ENCODE measurements around the gene RSKR. TPM values are rescaled to one million over a fixed set of nuclear protein-coding genes. Genes with fewer than 3 reads are reported as not detected.

Gene RSKR
- total RNA-seq, 5 donors from 2014 or later (not counting 1 experiment from before 2014, with no cell fraction given): 14.2 to 26.1 (median 21.9) TPM

Other genes with a start within 250 kb of the RSKR start
- not detected for gene SEBOX, start 249.0 kb downstream of the RSKR start, total RNA-seq
- 1 to 10 TPM in 3 of 5 donors, under 1 TPM in 2; 0.50 to 1.9 (median 1.2) TPM for gene VTN, start 243.9 kb downstream of the RSKR start, total RNA-seq
- gene SARM1, start 242.5 kb downstream of the RSKR start, total RNA-seq: 10 to 100 TPM; 26.0 to 42.3 (median 37.9) TPM
- gene SLC46A1, start 208.0 kb downstream of the RSKR start, total RNA-seq: 1 to 10 TPM in 4 of 5 donors, under 1 TPM in 1; 0.93 to 2.7 (median 2.5) TPM
- not detected for gene SLC13A2, start 140.5 kb downstream of the RSKR start, total RNA-seq
- gene FOXN1, start 107.8 kb downstream of the RSKR start, total RNA-seq: not detected
- gene UNC119, start 61.6 kb downstream of the RSKR start, total RNA-seq: 10 to 100 TPM; 37.7 to 51.7 (median 44.5) TPM
- 10 to 100 TPM; 54.9 to 63.0 (median 60.9) TPM for gene PIGS, start 42.7 kb downstream of the RSKR start, total RNA-seq
- 10 to 100 TPM; 27.0 to 31.0 (median 28.4) TPM for gene ALDOC, start 37.3 kb downstream of the RSKR start, total RNA-seq
- 10 to 100 TPM in 3 of 5 donors, 1 to 10 TPM in 2; 7.7 to 26.5 (median 10.3) TPM for gene SPAG5, start 15.2 kb downstream of the RSKR start, total RNA-seq
- gene BLTP2, start 31.0 kb upstream of the RSKR start, total RNA-seq: 100 to 1,000 TPM; 129 to 156 (median 138) TPM
- gene SDF2, start 47.7 kb upstream of the RSKR start, total RNA-seq: 10 to 100 TPM; 25.3 to 45.8 (median 43.9) TPM
- 100 to 1,000 TPM in 2 of 5 donors, 10 to 100 TPM in 3; 89.2 to 129 (median 95.7) TPM for gene SUPT6H, start 48.0 kb upstream of the RSKR start, total RNA-seq
- 10 to 100 TPM in 3 of 5 donors, 1 to 10 TPM in 2; 5.6 to 11.6 (median 10.2) TPM for gene PROCA1, start 97.7 kb upstream of the RSKR start, total RNA-seq
- 10 to 100 TPM in 3 of 5 donors, 1 to 10 TPM in 2; 7.6 to 82.8 (median 11.0) TPM for gene RAB34, start 103.7 kb upstream of the RSKR start, total RNA-seq
- 1,000 to 10,000 TPM; 2,927 to 3,276 (median 3,036) TPM for gene RPL23A, start 105.8 kb upstream of the RSKR start, total RNA-seq
- gene TLCD1, start 112.0 kb upstream of the RSKR start, total RNA-seq: 1 to 10 TPM in 4 of 5 donors, not detected in 1; 1.2 to 1.8 (median 1.3) TPM
- gene NEK8, start 114.6 kb upstream of the RSKR start, total RNA-seq: 10 to 100 TPM in 3 of 5 donors, 1 to 10 TPM in 2; 7.7 to 13.6 (median 12.7) TPM
- 100 to 1,000 TPM in 2 of 5 donors, 10 to 100 TPM in 3; 37.5 to 226 (median 42.5) TPM for gene TRAF4, start 129.8 kb upstream of the RSKR start, total RNA-seq
- gene FAM222B, start 228.6 kb upstream of the RSKR start, total RNA-seq: 10 to 100 TPM; 17.6 to 23.4 (median 23.3) TPM
- 10 to 100 TPM; 18.9 to 33.7 (median 29.0) TPM for gene ERAL1, start 240.8 kb upstream of the RSKR start, total RNA-seq

Data from T-cell (primary cell).